Testis (tissue), 2 donors: ENCODE results near the gene IER5.

Experiments
- CTCF ChIP-seq, 3 experiments: fragments of 450-650 bp in 2 of 3; fragments of 200-600 bp in 1 of 3; sonication (generic) in 1 of 3; IDR thresholded peaks; one replicate each; pipeline ENCODE4 v1.5.1; 2016 to 2019; ENCODE audit warnings: antibody characterized with exemption in 3 of 3, mild to moderate bottlenecking in 2 of 3, moderate library complexity in 1 of 3
- POLR2A ChIP-seq: fragments of 450-650 bp; IDR thresholded peaks from one replicate; pipeline ENCODE4 v1.6.1; 2017; ENCODE audit warnings: antibody characterized with exemption, mild to moderate bottlenecking, moderate library complexity

DNA sequence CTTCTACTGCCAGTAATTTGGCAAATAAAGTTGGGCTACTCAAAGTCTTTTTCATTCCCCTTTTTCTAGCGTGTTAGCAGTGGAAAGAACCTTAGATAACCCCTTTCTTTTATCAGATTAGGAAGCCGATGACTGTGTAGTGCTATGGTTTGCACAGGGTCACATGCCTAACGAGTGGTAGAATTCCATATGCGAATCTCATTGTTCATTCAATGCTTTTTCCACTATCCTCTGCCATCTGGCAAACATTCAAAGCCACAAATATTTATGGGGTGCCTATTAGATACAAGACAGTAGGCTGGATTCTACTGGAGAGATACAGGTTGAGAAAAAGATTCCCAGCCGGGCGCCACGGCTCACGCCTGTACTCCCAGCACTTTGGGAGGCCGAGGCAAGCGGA, 14.9 kb upstream of the IER5 start:
- TF ChIP-seq POLR2A (no peak), CTCF (IDR thresholded peaks at IDR 0.05) (no peak)
